ENCODE measurements around the gene CDK14.

GRCh38 chr7:91054374-91054773 is 458.3 kb downstream of the CDK14 start:
- TF ChIP-seq, protein P1, sequence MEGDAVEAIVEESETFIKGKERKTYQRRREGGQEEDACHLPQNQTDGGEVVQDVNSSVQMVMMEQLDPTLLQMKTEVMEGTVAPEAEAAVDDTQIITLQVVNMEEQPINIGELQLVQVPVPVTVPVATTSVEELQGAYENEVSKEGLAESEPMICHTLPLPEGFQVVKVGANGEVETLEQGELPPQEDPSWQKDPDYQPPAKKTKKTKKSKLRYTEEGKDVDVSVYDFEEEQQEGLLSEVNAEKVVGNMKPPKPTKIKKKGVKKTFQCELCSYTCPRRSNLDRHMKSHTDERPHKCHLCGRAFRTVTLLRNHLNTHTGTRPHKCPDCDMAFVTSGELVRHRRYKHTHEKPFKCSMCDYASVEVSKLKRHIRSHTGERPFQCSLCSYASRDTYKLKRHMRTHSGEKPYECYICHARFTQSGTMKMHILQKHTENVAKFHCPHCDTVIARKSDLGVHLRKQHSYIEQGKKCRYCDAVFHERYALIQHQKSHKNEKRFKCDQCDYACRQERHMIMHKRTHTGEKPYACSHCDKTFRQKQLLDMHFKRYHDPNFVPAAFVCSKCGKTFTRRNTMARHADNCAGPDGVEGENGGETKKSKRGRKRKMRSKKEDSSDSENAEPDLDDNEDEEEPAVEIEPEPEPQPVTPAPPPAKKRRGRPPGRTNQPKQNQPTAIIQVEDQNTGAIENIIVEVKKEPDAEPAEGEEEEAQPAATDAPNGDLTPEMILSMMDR (IDR thresholded peaks at IDR 0.05; ENCODE audit: low read length), result no peak
- TF ChIP-seq EZH2phosphoT487 (IDR thresholded peaks at IDR 0.05; ENCODE audit: low read length), result no peak
- TF ChIP-seq EZH2 (optimal IDR thresholded peaks at IDR 0.05; ENCODE audit: low read depth, low read length), result no peak
